ENCODE results near the gene STX8.

The STX8 gene

DNA sequence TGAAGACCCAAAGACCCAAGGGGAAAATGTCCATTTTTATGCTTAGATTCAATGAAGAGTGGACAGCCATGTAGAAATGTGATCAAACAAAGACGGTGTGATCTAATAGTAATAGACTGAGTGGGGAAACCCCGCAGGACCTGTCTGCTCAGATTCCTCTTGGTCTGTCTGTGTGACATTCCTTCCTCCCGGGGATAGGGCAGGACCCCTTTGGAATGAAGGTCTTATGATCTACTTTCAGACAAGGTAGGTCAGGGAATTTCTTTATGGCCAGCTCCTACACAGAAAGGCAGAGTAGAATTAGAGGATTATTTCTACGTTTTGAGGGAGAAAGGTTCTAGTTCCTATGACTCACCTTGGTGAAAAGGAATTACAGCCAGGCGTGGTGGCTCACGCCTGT is 267.6 kb downstream of the STX8 start:
- in situ Hi-C loops (cut with MboI; ENCODE audit: low sequenced_read_pairs) = no loop called here

DNA sequence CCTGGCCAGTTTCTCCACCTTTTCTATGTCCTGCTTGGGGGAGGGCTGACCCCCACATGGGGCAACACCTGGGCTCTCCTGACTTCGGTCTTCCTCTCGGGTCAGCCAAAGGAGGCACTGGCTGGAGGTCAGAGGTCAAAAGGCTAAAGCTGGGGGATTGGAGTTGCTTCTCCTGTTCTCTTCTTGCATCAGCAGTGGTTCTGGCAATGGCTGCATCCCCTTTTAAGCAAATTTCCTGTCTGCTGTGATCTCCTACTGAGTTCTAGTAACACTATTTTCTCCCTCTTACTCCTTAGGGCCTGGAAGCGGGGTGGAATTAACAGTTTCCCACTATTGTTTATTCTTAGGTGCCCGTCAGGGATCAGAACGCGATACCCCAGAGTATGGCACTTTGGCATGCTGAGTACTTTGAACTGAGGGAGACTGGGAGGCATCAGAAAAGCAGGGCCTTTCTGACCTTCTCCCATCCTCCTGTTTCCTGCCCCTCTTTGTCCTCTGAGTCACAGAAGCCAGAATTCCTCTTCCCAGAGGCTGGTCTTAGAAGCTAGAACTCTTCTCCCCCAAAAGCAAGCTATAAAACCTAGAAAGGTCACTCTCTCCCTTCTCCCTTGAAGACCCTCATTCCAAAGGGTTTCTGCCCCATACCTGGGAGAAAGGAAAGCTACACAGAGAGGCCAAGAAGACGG is 268.2 kb downstream of the STX8 start:
- in situ Hi-C loops (cut with MboI; ENCODE audit: low sequenced_read_pairs) = no loop called here

DNA sequence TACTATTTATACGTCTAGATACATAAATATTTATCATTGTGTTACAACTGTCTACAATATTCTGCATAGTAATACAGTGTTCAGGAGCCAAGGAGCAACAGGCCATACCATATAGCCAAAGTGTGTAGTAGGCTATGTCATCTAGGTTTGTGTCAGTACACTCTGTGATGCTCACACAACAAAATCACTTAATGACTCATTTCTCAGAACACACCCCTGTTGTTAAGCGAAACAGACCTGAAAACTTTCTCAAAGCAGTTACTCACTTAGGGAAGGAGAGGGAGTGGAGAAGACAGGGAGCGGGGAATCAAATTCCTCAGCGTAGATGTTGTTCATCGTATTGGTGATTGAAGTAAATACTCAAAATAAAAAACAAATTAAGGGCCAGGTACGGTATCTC is 269.5 kb downstream of the STX8 start:
- in situ Hi-C loops (cut with MboI; ENCODE audit: low sequenced_read_pairs) = no loop called here

DNA sequence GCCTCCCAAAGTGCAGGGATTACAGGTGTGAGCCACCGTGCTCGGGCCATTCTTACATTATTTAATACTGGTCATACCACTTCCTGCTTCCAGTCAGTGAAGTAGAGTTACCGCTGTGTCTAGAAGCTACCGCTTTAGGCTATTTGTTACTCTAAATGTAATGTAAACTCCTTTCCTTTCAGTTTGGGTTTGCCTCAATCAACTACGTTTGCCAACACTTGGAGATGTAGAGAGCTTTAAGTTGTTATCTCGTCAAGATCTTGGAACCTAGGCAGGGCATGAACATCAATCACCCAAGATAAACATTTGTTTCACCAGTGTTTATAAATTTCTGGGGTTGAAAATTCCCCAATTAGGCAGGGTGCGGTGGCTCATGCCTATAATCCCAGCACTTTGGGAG is 275.9 kb downstream of the STX8 start:
- in situ Hi-C loops (cut with MboI; ENCODE audit: low sequenced_read_pairs) = no loop called here

DNA sequence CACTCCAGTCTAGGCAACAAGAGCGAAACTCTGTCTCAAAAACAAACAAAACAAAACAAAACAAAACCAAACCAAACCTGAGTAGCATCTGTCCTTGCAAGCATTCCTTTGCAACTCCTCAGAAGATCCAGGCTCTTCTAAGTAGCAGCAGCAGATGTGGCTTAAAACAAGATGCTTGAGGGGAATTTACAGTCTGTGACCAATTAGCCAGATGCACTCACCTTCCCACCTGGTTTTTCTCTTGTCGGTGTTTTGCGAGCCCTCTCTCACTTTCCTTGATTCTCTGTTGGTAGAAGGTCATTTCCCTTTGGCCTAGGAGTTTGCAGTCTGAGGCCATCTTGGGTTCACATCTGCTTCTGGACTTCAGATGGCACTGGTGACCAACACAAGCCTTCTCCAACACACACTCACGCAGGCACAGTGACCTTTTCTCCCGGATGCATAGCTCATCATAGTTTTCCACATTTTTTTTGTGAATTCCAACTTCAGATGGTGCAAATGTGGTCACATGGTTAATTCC is 276.8 kb downstream of the STX8 start:
- in situ Hi-C loops (cut with MboI; ENCODE audit: low sequenced_read_pairs) = no loop called here

DNA sequence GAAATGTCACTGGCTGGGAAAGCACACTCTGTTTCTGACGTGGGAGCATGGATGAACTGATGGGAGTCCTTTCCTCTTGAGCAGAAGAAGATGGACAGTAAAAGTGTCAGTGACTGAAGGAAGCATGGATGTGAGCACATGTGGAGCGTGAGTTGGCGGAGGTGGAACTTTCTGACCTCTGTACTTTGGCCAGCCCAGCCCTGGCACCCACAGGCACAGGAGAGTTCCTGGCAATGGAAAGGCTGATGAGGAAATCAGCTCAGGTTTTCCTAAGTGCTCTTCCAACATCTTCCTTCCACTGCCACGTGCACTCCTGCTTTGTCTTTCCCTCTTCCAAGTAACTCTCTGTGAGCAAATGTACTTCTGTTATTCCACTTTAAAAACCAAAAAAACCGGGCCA is 277.5 kb downstream of the STX8 start:
- in situ Hi-C loops (cut with MboI; ENCODE audit: low sequenced_read_pairs) = no loop called here

DNA sequence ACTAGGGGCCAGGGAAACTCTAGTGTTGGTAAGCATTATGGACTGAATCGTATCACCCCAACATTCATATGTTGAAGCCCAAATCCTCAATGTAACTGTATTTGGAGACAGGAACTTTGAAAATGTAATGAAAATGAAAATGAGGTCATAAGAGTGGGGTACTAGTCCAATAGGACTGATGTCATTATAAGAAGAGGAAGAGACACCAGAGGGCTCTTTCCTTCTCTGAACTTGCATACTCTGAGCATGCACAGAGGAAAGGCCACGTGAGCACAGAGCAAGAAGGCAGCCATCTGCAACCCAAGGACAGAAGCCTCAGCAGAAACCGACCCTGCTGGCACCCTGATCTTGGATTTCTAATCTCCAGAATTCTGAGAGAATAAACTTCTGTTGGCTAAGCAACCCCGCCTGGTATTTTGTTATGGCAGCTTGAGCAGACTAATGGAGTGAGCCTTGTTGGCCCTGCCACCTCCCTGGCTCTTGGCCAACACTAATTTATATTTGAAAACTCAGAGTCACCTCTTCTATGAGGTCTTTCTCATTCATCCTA is 280.9 kb downstream of the STX8 start:
- in situ Hi-C loops (cut with MboI; ENCODE audit: low sequenced_read_pairs) = no loop called here

DNA sequence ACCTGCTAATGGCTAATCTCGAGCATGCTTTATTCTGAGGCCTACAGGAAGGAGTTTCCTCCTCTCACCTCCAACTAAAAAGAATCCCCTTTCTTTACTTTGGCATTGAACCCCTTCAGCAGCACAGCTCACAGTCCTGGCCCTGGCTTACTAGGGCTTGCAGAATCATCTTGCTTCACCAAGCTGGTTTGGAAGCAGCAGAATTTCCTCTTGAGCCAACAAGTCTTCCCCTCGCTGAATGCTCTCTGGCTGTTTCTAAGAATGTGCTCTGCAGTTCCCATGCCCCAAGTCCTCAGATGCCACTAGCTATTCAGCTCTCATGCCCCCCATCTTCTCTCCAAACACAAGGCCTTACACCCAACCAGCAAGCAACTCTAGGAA is 283.1 kb downstream of the STX8 start:
- in situ Hi-C loops (cut with MboI; ENCODE audit: low sequenced_read_pairs) = no loop called here

DNA sequence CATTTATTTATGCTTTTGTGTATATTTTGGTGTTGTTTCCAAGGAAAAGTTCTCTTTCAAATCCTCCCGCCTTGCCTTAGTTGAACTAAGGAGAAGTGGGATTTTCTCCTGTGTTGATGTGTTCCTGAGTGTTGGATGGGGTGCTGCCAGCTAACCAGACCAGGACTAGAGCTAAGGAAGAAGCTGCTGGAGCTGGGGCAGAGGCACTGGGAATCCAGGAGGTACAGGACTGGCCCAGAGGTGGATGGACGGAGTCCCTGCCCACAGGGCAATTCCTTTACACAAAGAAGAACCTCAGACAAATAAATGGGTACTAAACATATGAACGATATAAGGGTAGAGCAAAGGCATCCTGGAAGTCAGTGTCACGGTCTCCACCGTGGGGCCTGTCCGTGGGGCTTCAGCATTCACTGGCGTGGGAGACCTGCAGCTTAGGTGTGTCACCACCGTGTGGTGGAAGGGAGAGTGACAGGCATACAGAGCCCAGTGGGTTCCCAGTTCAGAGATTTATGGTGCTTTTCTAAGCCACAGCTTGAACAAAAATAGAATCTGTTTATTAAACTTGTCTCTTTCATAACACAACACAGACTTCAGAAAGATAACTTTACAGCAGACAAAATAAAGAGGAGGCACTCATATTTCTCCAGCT is 283.6 kb downstream of the STX8 start:
- in situ Hi-C loops (cut with MboI; ENCODE audit: low sequenced_read_pairs) = no loop called here

DNA sequence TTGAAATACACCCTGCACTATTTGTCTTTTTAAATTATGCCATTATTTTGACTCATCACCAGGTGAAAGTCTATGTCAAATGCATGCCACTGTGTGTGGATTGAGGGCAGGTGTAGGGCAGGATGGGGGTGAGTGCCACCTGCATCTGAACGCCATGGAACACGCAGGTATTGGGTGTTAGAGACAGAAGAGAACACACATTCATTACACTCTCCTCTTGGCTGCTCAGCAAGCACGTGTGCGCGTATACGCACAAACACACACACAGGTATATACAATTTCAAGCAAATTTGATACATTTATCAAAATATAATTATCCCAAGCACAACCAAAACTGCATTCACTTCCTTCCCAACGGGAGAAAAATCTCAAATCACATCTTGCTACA is 285.4 kb downstream of the STX8 start:
- in situ Hi-C loops (cut with MboI; ENCODE audit: low sequenced_read_pairs) = no loop called here

DNA sequence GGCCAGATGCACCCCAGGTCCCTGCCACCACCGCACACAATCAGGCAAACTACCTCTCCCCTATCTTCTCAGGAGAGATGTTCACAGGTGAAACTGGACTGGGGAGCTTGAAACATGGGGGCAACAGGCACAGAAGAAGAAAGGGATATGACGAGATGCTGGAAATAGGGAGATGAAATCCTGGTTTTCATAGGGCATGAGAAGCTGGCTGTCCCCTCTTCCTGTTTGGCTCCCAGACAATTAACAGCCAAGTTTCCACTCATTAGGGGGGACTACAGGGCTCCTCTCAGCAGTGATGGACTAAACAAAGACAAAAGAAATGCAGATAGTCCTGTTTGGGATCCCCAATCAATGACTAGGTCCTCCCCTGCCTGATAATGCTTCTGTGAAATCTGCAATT is 288.3 kb downstream of the STX8 start:
- in situ Hi-C loops (cut with MboI; ENCODE audit: low sequenced_read_pairs) = no loop called here

DNA sequence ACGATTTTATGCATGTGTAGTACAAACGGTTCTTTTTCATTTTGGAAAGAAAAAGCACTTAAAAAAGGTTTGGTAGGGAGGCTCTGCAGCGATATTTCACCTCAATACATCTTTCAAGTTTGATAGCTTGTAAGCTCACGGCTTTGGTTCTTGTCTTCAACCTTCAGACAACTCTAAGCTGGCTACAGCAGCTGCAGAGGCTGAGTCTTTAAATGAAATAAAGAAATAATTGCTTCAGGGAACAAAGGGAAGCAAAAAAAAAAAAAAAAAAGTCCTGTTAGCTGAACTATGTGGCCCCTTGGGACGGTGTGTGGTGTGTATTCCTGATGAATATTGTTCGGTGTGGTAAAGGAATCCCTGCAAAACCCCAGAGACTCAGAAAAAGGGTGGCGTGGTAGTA is 289.2 kb downstream of the STX8 start:
- in situ Hi-C loops (cut with MboI; ENCODE audit: low sequenced_read_pairs) = no loop called here

DNA sequence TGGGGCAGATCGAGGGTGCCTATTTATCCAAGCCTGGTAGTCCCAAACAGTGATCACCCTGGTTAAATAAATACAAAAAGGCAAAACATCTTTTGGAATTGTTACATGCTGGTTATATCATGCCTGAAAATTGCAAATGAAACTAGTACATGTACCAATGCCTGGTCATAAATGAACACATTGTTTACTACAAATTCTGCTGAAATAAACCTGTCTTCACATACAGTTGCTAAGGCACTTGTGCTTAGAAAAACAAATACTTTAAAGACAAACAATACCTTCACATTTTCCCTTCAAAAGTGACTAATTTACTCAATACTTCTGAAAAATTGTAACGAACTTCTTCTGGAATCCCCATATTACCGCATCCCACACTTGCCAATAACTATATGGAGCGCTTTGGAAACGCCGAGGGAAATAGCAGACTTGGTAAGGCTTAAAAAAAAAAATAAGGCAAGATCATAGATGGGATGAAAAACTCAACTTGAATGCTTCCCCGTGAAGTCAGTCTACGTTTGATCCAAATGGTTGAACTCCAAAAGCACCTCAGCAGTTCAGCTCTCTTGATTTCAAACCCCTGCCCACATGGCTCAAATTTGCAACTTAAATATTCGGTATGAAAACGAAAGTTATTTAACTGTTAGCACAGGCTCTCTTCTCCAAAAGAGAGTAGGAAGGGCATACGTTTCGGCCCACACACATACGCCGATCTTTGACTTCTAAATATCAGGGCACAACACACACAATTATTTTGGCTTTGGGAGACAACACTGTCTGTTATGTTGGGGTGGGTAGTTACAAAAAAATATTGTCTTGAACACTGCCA is 289.8 kb downstream of the STX8 start:
- in situ Hi-C loops (cut with MboI; ENCODE audit: low sequenced_read_pairs) = no loop called here

DNA sequence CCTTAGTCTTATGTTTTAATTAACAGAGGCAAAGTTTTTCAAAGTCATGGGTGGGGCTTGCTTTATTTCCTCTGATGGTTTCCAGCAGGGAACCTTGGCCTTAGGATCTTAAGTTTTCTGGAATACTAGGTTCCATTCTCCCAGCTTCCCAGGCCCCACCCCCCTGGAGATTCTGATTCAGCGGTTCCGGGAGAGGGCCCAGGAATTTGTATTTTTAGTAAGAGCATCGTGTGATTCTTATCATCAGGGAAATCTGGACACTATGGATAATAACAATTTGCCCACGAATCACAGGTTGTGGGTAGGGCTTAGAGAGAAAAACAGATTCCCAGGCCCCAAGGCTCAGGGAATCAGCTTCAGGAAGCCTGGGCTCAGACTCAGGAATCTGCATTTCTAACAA is 290.7 kb downstream of the STX8 start:
- in situ Hi-C loops (cut with MboI; ENCODE audit: low sequenced_read_pairs) = no loop called here

DNA sequence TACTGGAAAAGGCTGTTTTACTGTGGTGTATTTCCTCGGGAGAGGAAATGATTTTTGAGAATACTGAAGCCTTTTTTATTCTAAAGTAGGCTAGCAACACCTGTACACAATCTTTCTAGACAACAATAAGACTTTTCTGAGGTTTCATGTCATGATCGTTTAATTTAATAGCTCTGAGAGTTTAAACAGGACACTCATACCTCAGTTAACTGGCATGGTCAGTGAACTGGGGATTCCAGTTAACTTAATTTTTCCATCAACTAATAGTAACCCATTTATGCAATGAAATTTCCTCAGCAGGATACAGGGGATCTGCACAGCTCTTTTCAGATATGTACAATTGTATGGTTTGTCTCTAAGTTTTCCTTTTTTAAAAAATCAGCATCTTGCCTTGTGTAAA is 291.7 kb downstream of the STX8 start:
- in situ Hi-C loops (cut with MboI; ENCODE audit: low sequenced_read_pairs) = no loop called here

DNA sequence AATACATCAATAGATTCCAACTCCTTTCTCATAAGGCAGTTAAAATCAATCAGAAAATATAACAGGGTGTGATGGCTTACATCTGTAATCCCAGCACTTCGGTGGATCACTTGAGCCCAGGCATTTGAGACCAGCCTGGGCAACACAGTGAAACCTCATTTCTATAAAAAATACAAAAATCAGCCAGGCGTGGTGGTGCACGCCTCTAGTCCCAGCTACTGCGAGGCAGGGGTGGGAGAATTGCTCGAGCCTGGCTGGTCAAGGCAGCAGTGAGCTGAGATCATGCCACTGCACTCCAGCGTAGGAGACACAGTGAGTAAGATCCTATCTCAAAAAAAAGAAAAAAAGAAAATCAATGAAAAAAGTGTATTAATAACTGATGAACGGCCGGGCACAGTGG is 295.7 kb downstream of the STX8 start:
- in situ Hi-C loops (cut with MboI; ENCODE audit: low sequenced_read_pairs) = no loop called here

DNA sequence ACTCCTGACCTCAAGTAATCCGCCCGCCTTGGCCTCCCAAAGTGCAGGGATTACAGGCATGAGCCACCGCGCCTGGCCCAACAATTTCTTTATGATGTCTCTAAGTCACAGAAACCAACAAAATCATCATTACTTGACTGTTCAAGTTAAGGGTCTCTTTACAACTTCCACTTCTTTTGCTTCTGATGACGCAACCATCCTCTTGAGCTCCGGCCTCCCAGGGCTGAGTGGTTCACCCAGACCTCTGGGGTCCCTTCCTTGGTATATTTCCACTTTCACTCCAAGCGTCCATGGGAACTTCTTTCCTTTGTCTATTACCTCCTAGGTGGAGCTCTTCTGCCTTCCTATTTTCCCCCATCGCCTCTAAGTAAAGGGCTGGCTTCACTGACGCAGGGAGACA is 300.6 kb downstream of the STX8 start:
- in situ Hi-C loops (cut with MboI; ENCODE audit: low sequenced_read_pairs) = no loop called here

DNA sequence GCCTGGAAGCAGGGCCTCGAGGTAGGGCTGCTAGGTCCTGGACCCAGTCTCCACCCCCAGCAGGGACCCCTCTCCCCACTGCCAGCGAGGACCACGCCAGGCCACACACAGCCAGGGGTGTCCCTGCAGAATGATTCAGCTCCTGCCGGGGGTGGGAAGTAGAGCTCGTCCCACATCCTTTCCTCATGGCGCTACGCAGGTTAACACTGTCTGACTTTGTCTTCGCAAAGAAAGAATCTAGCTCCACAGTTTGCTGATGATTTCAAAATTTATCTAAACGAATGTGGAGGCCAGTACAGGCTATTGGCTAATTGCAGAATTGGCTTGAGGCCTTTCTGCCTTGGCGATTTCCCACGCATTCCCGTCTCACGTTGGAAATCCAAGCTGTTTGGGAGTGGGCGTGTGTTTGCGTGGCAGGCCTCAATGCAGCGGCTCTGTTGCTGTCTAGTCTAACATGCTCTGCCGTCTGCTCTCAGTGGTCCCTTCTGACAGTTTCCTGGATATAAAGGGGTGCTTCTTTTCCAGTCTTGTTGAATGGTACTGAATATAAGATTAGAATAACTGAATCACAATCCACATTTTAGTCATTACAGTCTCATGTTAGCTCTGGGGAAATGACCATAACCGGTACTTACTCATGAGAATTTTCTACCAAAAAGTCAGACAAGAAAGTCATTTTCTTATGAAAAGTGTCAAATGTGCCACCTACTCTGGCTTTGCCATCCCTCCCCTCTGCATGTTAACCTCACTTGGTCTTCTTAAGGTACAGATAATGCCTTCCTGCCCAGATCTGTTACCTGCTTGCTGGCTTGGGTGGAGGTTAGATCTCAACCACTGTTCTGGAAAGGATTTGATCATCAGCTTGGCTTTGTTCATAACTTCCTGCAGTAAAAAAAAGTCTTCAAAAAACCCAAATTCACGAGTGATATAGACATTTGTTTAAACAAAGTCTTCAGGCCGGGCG is 301.9 kb downstream of the STX8 start:
- in situ Hi-C loops (cut with MboI; ENCODE audit: low sequenced_read_pairs) = no loop called here

DNA sequence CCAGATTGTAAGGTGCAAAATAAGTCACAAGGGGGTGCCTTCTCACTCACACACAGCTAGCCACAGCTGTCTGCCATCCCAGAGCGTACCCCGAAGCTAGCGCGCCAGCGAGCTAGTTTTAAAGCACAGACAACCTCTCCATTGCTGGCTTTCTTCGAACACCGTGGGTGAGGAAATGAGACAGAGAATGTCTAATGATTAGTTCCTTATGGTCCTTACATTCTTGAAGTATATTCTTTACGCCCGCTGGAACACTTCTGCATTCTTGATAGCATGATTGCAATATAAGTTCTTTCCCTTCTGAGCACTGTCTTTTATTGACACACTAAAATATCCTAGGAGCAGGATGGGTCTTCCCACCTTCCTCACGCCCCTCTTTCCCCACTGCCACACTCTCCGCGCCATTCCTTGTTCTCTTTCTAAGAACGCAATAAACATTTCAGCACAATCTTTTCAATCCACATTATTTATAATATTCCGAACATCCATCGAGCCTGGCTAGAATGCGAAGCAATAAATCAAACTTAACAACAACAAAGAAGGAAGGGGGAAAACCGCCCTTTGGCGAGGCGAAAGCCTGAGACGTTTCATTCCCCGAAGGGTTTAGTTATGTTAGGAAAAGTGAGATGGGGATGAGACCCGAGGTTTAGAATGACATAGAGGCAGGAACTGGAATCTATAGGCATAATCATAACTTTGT is 303.0 kb downstream of the STX8 start:
- in situ Hi-C loops (cut with MboI; ENCODE audit: low sequenced_read_pairs) = no loop called here

DNA sequence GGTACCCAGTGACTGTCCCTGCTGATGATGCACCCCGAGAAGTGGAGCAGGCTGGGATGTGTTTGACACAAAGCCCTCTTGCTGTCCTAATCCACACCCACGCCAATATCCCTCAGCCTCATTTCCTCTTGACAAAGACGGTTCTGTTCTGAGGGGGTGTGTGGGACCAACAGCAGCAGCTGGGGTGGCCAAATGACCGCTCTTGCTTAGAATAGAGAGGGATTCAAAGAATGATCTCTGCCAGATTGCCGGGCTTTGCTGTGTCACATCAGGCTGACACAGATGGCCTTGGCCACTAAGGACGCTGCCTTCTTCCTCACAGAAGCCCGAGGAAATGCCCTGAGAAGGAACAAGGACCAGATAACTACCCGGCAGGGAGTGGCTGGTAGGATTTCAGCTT is 303.6 kb downstream of the STX8 start:
- in situ Hi-C loops (cut with MboI; ENCODE audit: low sequenced_read_pairs) = no loop called here
